GM21360 (cell line): ENCODE measurements around the gene MMP23B.

Experiments used
- ATAC-seq: cut with Tn5 transposase; IDR thresholded peaks from one replicate; pipeline ENCODE4 v1.9.1; 2021; ENCODE audit warnings: mild to moderate bottlenecking, moderate library complexity; ENCODE audit not compliant: unreplicated experiment

Gene MMP23B

GRCh38 chr1:1618396-1619068, 13.4 kb upstream of the MMP23B start:
- ATAC-seq = no peak

DNA sequence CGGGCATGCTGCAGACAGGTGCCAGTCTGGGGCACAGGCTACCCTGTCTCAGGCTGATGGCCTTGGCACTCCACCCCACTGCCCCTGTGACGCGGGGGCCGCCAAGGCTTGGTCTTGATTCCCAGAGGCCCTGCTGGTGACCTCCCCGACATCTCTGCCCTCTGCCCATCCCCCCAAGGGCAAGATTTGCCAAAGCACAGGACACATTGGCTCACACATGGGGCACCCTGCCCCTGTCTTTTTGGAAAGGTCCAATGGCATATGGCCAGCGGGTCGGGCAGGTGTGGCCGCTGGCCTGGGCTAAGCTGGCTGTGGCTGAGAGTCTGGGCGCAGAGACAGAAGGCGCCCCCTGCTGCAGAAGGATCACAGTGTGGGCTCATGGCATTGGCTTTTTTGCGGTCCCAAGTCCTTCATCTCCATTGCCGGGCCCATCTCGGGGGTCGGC, 12.0 kb upstream of the MMP23B start:
- ATAC-seq = no peak

GRCh38 chr1:1620433-1621139, 11.4 kb upstream of the MMP23B start:
- ATAC-seq = no peak

DNA sequence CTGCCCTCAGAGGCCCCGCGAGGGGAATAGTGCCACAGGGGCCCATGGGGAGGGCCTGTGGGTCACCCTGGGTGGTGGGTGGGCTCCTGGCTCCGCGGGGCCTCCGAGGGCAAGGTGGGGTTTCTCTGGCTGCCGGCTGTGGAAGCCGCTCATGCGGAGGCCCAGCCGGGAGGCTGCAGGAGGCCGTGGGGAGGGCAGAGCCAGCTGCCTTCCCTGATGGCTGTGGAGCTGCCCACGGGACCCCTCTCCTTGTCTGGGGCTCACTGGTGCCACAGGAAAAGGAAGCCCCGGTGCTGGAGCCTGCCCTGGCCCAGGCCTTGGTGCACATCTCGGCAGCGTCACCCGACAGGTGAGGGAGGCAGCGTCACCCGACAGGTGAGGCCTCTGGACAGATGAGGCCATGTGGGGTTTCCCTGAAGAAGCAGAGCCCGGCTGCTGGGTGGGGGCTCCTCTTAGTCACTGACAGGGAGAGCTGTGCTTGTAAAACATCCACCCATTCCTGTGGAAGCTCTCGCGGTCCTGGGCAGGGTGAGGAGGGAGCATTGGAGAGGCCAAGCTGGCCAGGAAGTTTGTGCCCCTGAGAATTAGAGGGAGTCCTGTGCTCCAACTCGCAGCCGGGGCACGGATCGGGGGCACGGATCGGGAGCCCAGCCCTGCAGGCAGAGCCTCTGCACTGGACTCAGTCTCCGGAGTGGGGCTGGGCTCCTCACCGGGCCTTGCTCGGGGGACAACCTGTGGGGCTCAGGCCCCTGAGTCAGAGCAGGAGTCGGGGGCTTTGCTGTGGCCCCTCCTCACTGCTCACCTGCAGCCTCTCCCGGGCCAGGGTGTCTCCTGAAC, 10.6 kb upstream of the MMP23B start:
- no peak for ATAC-seq

GRCh38 chr1:1622010-1622787, 9.8 kb upstream of the MMP23B start:
- no peak for ATAC-seq

DNA sequence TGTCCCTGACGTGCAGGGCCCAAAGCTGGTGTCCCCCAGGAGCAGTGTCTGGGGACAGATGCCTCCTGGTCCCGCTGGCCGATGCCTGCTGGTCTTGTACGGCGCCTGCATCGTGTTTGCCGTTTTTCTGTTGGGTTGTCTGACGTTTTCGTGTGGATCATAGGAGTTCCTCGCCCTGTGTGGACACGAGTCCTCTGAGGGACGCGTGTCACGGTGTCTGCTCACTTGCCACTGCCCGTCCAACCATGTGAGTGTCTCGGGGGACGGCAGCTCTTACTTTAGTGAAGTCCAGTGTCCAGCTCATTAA, 9.2 kb upstream of the MMP23B start:
- ATAC-seq = no peak

- ATAC-seq = no peak
Observed at GRCh38 chr1:1623181-1623630, 8.8 kb upstream of the MMP23B start.

- ATAC-seq = no peak
Observed at GRCh38 chr1:1623631-1624442, 8.1 kb upstream of the MMP23B start.

- ATAC-seq = no peak
Observed at GRCh38 chr1:1624443-1625403, 7.2 kb upstream of the MMP23B start.

- ATAC-seq = no peak
Observed at GRCh38 chr1:1625404-1625775, 6.6 kb upstream of the MMP23B start.

GRCh38 chr1:1625824-1626206, 6.2 kb upstream of the MMP23B start:
- ATAC-seq = no peak

DNA sequence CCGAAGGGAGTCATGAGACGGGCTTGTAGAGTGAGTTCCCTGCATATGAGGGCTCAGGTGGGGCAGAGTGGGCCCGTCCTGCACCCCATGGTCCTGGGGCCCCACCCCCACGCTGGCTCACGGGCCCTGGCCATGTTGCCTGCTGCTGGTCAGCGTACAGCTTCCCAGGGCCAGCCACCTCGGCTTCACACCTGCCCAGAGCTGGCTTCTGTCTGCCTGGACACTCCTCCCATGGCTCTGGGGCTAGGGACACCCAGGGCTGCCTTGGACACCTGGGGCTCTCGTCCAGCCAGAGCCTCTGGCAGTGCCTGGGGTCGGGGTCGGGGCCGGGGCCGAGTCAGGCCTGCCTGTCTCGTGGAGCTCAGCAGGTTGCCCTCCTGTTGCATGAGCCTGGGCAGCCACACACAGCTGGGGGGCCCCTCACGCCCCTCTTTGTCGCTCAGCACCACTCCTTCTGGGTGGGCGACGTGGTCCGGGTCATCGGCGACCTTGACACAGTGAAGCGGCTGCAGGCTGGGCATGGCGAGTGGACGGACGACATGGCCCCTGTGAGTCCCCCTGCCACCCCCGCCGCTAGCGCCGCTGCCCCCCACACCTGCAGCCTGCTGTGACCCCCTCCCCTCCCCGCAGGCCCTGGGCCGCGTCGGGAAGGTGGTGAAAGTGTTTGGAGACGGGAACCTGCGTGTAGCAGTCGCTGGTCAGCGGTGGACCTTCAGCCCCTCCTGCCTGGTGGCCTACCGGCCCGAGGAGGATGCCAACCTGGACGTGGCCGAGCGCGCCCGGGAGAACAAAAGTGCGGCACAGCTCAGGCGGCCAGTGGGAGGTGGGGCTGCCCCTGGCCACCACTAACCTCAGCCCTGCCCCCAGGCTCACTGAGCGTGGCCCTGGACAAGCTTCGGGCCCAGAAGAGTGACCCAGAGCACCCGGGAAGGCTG, 5.5 kb upstream of the MMP23B start:
- ATAC-seq = no peak

DNA sequence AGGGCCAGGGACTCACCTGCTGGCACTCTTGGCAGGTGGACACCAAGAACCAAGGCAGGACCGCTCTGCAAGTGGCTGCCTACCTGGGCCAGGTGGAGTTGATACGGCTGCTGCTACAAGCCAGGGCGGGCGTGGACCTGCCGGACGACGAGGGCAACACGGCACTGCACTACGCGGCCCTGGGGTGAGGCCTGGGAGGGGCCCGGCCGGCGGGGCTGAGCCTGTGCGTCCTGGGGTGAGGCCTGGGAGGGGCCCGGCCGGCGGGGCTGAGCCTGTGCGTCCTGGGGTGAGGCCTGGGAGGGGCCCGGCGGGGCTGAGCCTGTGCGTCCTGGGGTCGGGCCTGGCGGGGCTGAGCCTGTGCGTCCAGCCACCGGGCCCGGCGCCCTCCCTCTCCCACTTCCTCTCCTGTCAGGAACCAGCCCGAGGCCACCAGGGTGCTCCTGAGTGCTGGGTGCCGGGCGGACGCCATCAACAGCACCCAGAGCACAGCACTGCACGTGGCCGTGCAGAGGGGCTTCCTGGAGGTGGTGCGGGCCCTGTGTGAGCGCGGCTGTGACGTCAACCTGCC, 4.6 kb upstream of the MMP23B start:
- no peak for ATAC-seq

DNA sequence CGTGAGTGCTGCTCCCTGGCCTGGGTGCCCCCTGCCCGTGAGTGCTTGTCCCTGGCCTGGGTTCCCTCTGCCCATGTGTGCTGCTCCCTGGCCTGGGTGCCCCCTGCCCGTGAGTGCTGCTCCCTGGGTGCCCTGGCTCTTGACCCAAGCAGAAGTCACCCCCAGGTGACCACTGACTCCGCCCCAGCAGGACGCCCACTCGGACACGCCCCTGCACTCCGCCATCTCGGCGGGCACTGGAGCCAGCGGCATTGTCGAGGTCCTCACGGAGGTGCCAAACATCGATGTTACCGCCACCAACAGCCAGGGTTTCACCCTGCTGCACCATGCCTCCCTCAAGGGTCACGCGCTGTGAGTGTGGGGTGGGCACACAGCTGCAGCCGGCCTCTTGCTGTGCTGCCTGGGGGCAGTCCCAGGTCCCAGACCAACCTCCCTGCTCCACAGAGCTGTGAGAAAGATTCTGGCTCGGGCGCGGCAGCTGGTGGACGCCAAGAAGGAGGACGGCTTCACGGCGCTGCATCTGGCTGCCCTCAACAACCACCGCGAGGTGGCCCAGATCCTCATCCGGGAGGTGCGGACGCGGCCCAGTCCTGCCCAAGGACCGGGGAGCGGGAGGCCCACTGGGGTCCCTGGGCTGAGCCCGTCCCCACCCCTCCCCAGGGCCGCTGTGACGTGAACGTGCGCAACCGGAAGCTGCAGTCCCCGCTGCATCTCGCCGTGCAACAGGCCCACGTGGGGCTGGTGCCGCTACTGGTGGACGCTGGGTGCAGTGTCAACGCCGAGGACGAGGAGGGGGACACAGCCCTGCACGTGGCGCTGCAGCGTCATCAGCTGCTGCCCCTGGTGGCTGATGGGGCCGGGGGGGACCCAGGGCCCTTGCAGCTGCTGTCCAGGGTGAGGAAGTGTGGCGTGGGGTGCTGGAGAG, 3.9 kb upstream of the MMP23B start:
- no peak for ATAC-seq

- no peak for ATAC-seq
Observed at GRCh38 chr1:1628754-1629429, 3.1 kb upstream of the MMP23B start.
